ENCODE results near the gene TOLLIP. TPM values are rescaled to one million over a fixed set of nuclear protein-coding genes. Genes with fewer than 3 reads are reported as not detected.

The TOLLIP gene
- total RNA-seq (2021; fragmentation: NEBNext Ultra II Directional; extraction: Animal tissue kit (Norgen Biotek cat#: 25700)) (23.7 and 28.1 TPM in 2 replicates), polyA plus RNA-seq (2011; rRNA removed) (34.7 and 43.8 TPM in 2 replicates), polyA minus RNA-seq (2011; rRNA and poly(A)+ RNA removed) (15.8 and 29.8 TPM in 2 replicates)
- polyA plus RNA-seq (2011; cell fraction: cytosol; rRNA removed): 27.0 TPM
- 37.5 TPM for polyA plus RNA-seq (2011; cell fraction: nucleus; rRNA removed)
- polyA plus RNA-seq (2012, experiment 1 of 2): 17.1 to 27.7 TPM (median 23.6 TPM) in 4 replicates
- polyA plus RNA-seq (2012, experiment 2 of 2): 15.2 TPM
- polyA plus RNA-seq (2013, experiment 1 of 2): 9.5 TPM
- 8.9 TPM for polyA plus RNA-seq (2013, experiment 2 of 2)
- 16.5 TPM for polyA minus RNA-seq (2011; cell fraction: cytosol; rRNA and poly(A)+ RNA removed)
- polyA minus RNA-seq (2011; cell fraction: nucleus; rRNA and poly(A)+ RNA removed): 31.6 TPM
- long read RNA-seq, experiment 1, transcript TOLLIP-202 (6 exons, 3,617 nt): major isoform, 14 of 31 reads
- long read RNA-seq, experiment 1, partial matches to known transcripts: 6 of 31 reads
- long read RNA-seq, experiment 1, other reads (novel, unspliced or antisense): 8 of 31 reads
- long read RNA-seq, experiment 2: 0 reads

- Histone ChIP-seq H3K18ac (ENCODE audit: extremely low read depth, low read length) (peak within 1 kb of the TSS; percentile 65), H3K23me2 (ENCODE audit: low read depth, low read length) (peaks cover 4% of the 10 kb centered on the region; the same call in 1 of the 2 replicates), H3K36me3 (ENCODE audit: control insufficient read depth in 2 of 4, insufficient read depth in 4 of 4, low read length in 3 of 4) (no peaks in the 10 kb centered on the region), H2AFZ (ENCODE audit: low read length) (peak within 1 kb of the TSS; percentile 45; the same call in 1 of the 2 replicates), H2BK15ac (ENCODE audit: low read length) (peak within 1 kb of the TSS; percentile 12; the same call in 1 of the 2 replicates), H3K4ac (replicated peaks; ENCODE audit: insufficient read length, low read depth, low read length) (peak within 1 kb of the TSS; percentile 57), H3K4me1 (replicated peaks in 1 of 4; ENCODE audit: control insufficient read depth in 3 of 4, insufficient read depth in 4 of 4, low read length in 3 of 4) (peaks cover 0 to 7% (median 1%) of the 10 kb centered on the region in 4 experiments; a peak in 4 of 7 replicates), H3K4me2 (ENCODE audit: insufficient read depth in 1 of 2, low read depth in 2 of 2, low read length in 2 of 2) (peak within 1 kb of the TSS; percentile 67 to 72), H2BK120ac (replicated peaks; ENCODE audit: low read depth, low read length) (no peak within 1 kb of the TSS), H2AK5ac (ENCODE audit: low read depth, low read length) (no peak within 1 kb of the TSS), H3K23ac (ENCODE audit: insufficient read length) (no peak within 1 kb of the TSS), H3K14ac (ENCODE audit: insufficient read length) (no peak within 1 kb of the TSS), H2BK20ac (ENCODE audit: low read length) (no peak within 1 kb of the TSS), H3K9me3 (ENCODE audit: insufficient read depth in 2 of 2, low read depth in 1 of 2, low read length in 1 of 2) (peaks cover 7% of the 10 kb centered on the region in 2 experiments; a peak in 1 of 4 replicates), H4K5ac (ENCODE audit: insufficient read length, low read depth, low read length) (peak within 1 kb of the TSS; percentile 90), H2BK12ac (ENCODE audit: low read depth, low read length) (no peak within 1 kb of the TSS), H3K79me1 (ENCODE audit: low read depth, low read length) (peaks cover 6% of the 10 kb centered on the region), H2BK5ac (ENCODE audit: low read depth, low read length) (peak within 1 kb of the TSS; percentile 91; the same call in 1 of the 2 replicates), H3K27me3 (replicated peaks in 1 of 4; ENCODE audit: control insufficient read depth in 3 of 4, extremely low read depth in 1 of 4, insufficient read depth in 3 of 4, low read length in 3 of 4) (no peaks in the 10 kb centered on the region; a peak in 1 of 7 replicates), H3K27ac (ENCODE audit: low read depth, low read length) (peak within 1 kb of the TSS; percentile 36; the same call in 1 of the 2 replicates), H4K8ac (ENCODE audit: extremely low read depth, insufficient read depth, low read length) (peak within 1 kb of the TSS; percentile 94), H3K4me3 (ENCODE audit: extremely low read depth in 1 of 4, insufficient read depth in 2 of 4, low read depth in 3 of 4, low read length in 4 of 4) (peak within 1 kb of the TSS; percentile 58 to 84 (median 62)), H4K91ac (replicated peaks; ENCODE audit: insufficient read length, low read length) (peak within 1 kb of the TSS; percentile 61), H3K56ac (replicated peaks; ENCODE audit: insufficient read length, low read depth, low read length) (peak within 1 kb of the TSS; percentile 36), H4K20me1 (replicated peaks in 1 of 2; ENCODE audit: control insufficient read depth in 1 of 2, insufficient read depth in 2 of 2, low read length in 2 of 2) (peaks cover 3 to 16% of the 10 kb centered on the region in 2 experiments), H3K9ac (replicated peaks in 1 of 4; ENCODE audit: extremely low read depth in 1 of 4, low read depth in 3 of 4, low read length in 3 of 4) (peak within 1 kb of the TSS; percentile 42 to 80 (median 62); a peak in 6 of 7 replicates), H3K79me2 (ENCODE audit: control insufficient read depth in 1 of 2, insufficient read depth in 2 of 2, low read length in 2 of 2) (peaks cover 0 to 30% of the 10 kb centered on the region in 2 experiments; a peak in 3 of 4 replicates)
- CTCF ChIA-PET (ENCODE audit: partially characterized antibody): interaction anchor here (1.0 kb wide), 2 partner anchors 78 to 206 kb away, joined by 3 to 4 read pairs; no protein-coding TSS in a partner anchor
- no peak for FAIRE-seq
- WGBS, 2 experiments (ENCODE audit: extremely low coverage in 1 of 2, insufficient coverage in 1 of 2, insufficient read length in 1 of 2, insufficient replicate concordance in 2 of 2, low coverage in 1 of 2, low lambda C conversion rate in 2 of 2, missing lambda C conversion rate in 1 of 2): 5% methylated on average over 64 of the region's 97 CpGs; no CpG with 5 or more reads in 1 of the 2 experiments
- POLR2A ChIA-PET (ENCODE audit: partially characterized antibody): interaction anchor here (1.1 to 2.7 kb wide), 4 partner anchors 10 to 42 kb away, joined by 3 to 12 read pairs (median 4); no protein-coding TSS in a partner anchor
- DNase-seq (ENCODE audit: low read depth in 1 of 2, low spot score in 2 of 2): peak; percentile 79 to 98
- TF ChIP-seq TEAD4 (IDR thresholded peaks at IDR 0.05; ENCODE audit: low read depth, low read length) (no peak), SP1 (IDR thresholded peaks at IDR 0.05; ENCODE audit: low read depth, low read length) (no peak), SIX5 (IDR thresholded peaks at IDR 0.05; ENCODE audit: low read depth, low read length) (no peak), RXRA (IDR thresholded peaks at IDR 0.05; ENCODE audit: insufficient read depth, low read depth, low read length) (no peak), TBP (IDR thresholded peaks at IDR 0.05; ENCODE audit: low read depth, low read length) (peak; percentile 56; the same call in 1 of the 2 replicates), RNF2 (IDR thresholded peaks at IDR 0.05; ENCODE audit: borderline replicate concordance, low read depth, low read length, missing control alignments, poor library complexity, severe bottlenecking) (no peak), RFX5 (IDR thresholded peaks at IDR 0.05; ENCODE audit: borderline replicate concordance, low read depth, low read length) (no peak), EP300 (IDR thresholded peaks at IDR 0.05; ENCODE audit: borderline replicate concordance in 1 of 2, low read depth in 2 of 2, low read length in 2 of 2) (no peak)
Observed at GRCh38 chr11:1309498-1310317, at the start of gene TOLLIP. Gene TOLLIP (minus strand): TSS chr11:1309632. CDS start chr11:1309498, 134 bp downstream.
